ENCODE results near the gene CHST10. TPM values are rescaled to one million over a fixed set of nuclear protein-coding genes. Genes with fewer than 3 reads are reported as not detected.

The CHST10 gene
- total RNA-seq, 1 donor from 2014 or later, result 15.3 TPM

DNA sequence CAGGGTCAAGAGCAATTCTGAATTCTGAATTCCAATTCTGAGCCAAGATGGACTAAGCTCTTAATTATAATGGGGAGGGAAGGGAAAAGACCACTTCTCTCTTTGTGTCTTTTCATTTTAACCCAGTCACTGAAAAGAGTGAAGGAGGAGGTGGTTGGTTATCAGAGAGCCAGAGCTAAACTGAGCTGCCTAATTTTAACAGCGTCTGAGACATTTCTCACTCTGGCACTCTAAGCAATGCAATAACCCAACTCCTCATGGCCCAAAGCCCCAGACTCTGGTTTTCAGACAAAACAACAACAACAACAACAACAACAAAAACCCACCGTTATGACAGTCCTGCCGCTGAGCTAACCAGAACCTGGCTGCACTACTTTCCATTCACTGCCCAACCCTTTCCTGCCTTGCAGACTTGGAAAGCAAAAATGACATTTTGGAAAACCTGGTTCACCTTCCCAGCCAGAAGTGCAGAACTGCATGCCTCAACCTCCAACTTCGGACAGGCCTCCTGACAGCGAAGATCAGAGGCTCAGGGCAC, 1.0 kb downstream of the CHST10 start:
- no peak for DNase-seq (ENCODE audit: low read depth, low spot score)

GRCh38 chr2:100413571-100413970, 3.9 kb downstream of the CHST10 start:
- DNase-seq (ENCODE audit: low read depth, low spot score), result no peak

- no peak for DNase-seq (ENCODE audit: low read depth, low spot score)
These were observed 4.6 kb downstream of the CHST10 start for GRCh38 chr2:100412881-100413321.

- no peak for DNase-seq (ENCODE audit: low read depth, low spot score)
These were observed 5.0 kb downstream of the CHST10 start for GRCh38 chr2:100412466-100412865.

DNA sequence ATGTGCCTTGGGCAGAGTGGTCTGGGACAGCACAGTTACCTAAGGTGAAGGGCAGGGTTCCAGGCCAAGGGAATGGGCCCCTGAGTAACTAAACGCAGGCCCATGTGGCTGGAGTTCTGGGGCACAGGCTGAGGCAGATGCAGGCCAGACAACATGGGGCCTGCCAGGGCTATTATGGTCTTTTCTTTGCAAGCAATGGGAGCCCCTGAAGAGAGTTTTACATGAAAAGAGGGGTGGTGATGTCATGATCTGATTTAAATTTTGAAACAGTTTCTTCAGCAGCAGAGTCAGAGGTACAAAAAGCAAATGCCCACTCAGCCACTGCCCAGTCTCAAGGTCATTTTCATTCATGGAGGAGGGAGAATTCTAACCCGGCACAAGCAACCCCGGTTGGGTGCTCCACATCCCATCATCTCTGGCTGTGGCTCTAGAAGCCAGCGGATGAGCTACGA, 5.6 kb downstream of the CHST10 start:
- DNase-seq (ENCODE audit: low read depth, low spot score), result no peak

- no peak for DNase-seq (ENCODE audit: low read depth, low spot score)
These were observed 7.4 kb downstream of the CHST10 start for GRCh38 chr2:100409975-100410647.

DNA sequence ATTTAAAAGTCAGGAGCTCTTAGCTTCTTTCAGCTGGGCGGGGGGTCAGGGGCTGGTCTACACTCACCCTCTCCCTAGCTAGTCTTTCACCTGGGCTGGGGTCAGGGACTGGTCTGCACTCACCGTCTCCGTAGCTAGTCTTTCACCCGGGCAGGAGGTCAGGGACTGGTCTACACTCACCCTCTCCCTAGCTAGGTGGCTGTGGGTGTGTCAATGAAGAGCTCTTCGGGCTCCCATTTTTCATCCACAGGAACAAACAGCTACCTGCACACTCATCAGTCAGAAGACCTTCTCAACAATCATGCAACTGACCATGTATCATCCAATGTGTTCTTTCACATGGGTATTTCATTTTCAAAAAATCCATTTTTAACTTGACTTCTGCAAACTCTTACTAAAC, 8.0 kb downstream of the CHST10 start:
- DNase-seq (ENCODE audit: low read depth, low spot score), result no peak

DNA sequence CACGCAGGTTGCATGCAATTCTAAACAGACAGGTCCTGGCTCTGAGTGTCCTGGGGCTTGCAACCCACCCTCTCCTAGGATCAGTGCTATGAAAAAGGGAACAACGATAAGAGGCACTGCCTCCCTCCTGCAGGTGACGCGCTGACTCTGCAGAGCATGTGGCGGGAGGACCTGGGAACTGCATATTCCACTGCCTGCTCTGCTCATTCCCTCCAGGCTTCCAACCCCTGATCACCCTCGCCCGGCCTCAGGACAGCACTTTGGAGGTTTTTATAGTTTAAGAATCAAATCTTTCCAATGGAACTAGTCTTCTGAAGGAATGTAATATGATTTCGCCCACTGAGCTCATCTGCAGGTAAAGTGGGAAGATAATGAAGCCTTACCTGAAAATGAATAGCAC, 8.5 kb downstream of the CHST10 start:
- no peak for DNase-seq (ENCODE audit: low read depth, low spot score)

GRCh38 chr2:100408104-100408503, 9.4 kb downstream of the CHST10 start:
- no peak for DNase-seq (ENCODE audit: low read depth, low spot score)

DNA sequence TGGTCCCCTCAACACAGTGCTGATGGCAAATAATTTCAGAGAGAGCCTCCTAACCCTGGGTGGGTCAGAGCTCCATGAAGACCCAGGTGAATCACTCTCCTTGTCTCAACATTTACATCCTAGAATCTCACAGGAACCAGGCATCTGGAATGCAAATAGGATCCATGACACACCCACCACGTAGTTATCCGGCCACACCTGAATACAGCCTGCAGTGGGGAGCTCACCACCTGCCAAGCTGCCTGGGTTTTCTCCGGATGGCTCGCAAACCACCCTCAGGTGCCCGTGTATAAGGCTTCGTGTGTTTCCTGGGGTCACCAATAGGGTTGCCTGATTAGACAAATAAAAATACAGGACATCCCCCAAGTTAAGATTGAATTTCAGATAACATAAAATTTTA, 9.9 kb downstream of the CHST10 start:
- no peak for DNase-seq (ENCODE audit: low read depth, low spot score)

GRCh38 chr2:100407073-100407472, 10.4 kb downstream of the CHST10 start:
- no peak for DNase-seq (ENCODE audit: low read depth, low spot score)

DNA sequence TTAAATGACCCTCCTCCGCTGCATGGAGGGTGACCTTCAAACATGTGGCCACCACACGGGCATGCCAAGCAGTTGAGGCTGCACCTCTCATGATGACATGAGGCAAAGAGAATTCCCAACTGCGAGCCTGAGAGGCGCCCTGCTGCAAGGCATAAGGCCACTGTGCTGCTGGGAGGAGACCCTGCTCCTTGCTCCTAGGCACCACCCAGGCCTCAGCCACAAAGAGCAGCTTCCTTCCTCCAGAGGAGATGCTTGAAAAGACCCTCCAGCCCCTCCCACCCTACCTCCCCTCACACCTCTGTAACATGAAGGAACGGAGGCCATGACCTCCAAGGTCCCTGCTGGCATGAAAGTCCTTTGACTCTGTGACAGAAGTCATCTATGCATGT, 11.4 kb downstream of the CHST10 start:
- no peak for DNase-seq (ENCODE audit: low read depth, low spot score)

DNA sequence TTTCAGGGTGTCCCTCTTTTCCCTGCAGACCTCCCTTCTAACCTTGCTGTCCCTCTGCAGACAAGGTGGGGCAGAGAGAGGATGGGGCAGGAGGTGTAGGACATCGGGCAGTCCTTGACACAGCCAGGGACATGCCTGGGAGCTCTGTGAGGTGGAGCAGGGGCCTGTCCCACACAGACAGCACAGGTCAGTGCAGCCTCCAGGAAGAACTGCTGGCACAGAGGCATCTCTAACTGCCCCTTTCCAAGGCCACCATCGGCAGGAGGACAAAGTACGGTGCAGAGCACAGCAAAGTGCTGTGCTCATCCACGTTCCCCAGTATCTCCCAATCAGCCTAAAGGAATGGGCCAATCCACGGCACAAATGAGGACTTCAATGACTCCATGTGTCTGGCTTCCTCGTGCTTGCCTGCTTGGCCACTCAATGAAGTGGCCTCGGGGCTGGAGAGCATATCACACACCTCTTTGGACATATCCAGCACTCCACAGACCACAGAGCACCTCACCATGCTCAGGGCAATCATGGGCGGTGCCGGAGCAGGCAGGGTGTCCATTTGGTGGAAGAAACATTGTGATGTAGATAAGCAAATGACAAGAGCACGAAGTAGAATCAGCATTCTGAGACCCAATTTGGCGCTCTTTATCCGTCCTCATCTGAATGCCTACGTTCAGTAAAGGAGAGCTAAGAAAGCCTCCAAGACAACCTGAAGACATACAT, 11.9 kb downstream of the CHST10 start:
- DNase-seq (ENCODE audit: low read depth, low spot score), result no peak

DNA sequence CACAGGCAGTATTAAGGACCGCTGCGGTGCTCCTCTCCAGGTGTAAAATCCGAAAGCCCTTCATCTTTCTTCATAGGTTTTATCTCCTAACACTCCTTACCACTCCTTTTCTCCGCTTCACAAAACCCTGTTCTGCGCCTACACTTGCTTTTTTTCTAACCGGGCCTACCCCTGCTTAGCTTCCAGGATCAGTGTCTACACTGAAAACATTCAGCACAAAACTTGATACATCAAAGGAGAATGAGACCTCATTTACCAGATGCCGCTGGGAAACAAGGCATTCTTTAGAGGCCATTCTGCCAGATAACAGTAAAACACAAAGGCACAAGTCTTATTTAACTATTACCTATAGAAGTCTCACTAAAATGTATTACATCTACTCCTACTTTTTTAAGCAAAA, 13.1 kb downstream of the CHST10 start:
- no peak for DNase-seq (ENCODE audit: low read depth, low spot score)

DNA sequence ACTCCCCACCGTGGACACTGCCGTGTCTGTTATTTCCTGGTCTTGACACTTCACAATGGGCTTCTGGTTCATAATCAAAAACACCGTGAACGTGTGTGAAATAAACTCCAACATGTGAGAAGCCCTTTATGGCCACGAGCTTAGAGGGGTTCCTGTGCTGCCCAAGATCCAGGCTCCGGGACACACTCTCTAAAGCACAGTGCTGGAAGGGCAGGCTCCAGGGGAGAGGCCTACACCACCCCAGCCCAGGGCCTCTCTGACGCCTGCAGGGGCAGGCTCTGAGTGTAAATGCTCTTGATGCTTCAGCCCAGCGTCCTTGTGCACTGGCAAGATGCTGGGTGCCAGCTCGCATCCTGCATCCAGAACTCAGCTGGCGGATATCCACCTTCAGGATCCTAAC, 13.7 kb downstream of the CHST10 start:
- no peak for DNase-seq (ENCODE audit: low read depth, low spot score)

- DNase-seq (ENCODE audit: low read depth, low spot score), result no peak
These were observed 16.2 kb downstream of the CHST10 start for GRCh38 chr2:100401268-100401667.

- DNase-seq (ENCODE audit: low read depth, low spot score), result no peak
These were observed 17.8 kb downstream of the CHST10 start for GRCh38 chr2:100399714-100400113.

DNA sequence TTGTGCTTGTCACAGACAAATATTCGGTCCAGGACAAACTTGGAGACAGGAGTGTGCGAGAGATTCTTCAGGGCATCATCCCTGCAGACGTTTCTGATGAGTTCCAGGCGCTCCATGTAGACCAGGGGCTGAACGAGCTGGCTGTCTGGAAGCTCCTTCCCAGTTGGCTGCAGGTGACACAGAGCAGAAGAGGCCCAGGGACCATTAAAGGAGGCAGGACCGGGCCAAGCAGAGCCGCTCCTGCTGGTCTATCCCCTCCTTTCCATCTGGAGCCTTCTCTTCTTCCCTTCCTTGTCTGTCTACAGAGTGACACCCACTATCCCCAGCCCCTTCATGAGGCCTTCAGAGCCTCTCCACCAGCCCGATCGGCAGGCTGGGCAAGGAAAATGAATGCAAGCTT, 19.5 kb downstream of the CHST10 start:
- no peak for DNase-seq (ENCODE audit: low read depth, low spot score)

- DNase-seq (ENCODE audit: low read depth, low spot score), result no peak
These were observed 20.2 kb downstream of the CHST10 start for GRCh38 chr2:100397118-100397860.

GRCh38 chr2:100396483-100396882, 21.0 kb downstream of the CHST10 start:
- no peak for DNase-seq (ENCODE audit: low read depth, low spot score)

DNA sequence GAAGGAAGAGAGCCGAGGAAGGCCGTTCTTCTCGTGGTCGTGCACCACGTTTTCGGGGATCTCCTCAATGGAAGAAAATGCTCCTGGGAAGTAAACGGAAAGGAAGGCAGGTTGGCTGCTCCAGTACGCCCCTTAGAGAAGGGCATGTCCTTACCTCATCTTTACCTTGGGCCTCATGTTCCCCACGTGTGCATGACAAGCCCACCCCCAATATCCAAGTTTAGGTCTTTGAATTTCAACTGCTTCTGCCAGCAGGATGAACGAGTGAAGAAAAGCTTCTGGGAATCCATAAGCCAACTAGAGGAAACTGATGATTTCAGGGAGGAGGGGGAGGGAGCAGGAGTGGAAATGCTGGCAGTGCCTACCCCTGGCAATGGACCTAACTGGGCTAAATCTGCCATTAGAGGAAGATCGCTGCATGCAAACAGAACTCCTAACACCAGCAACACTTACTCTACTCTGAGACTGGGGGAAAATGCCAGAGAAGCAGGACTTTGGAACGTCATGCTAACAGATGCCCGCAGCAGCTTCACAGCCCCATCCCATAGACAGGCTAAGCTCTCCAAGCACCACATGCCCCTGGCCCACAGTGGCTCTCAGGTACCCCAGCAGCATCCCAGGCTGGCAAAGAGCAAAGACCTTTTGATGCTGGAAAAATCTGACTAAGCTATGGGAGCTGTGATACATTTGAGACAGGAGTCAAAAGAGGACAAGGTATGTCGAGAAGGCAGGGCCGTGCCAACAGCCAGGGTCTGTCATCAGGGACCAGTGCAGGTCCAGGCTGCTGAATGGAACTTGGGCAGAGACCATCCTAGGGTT, 21.7 kb downstream of the CHST10 start:
- no peak for DNase-seq (ENCODE audit: low read depth, low spot score)

Measured in pulmonary artery endothelial cell (primary cell).